Psoas muscle (tissue), 8 donors: ENCODE measurements around the gene SHPK. TPM values are rescaled to one million over a fixed set of nuclear protein-coding genes. Genes with fewer than 3 reads are reported as not detected.

Experiments
- ATAC-seq, 4 donors: fragments of 200-7000 bp; cut with Tn5 transposase; one replicate each; pipeline ENCODE4 v1.9.1; 2020; ENCODE audit warnings: moderate library complexity in 3 of 4, mild to moderate bottlenecking in 2 of 4
- DNase-seq, 2 donors: peaks; one replicate each; pipeline ENCODE4 v3.0.0-alpha.2; 2020
- H3K27ac ChIP-seq: fragments of 200-600 bp; one replicate; pipeline ENCODE4 v1.8.0; 2022
- H3K27me3 ChIP-seq, 3 donors: fragments of 200-600 bp in 1 of 3; one replicate each; pipeline versions ENCODE4 v1.6.1 to v1.8.0; 2013 to 2022; ENCODE audit warnings: low read length in 2 of 3, mild to moderate bottlenecking in 2 of 3, moderate library complexity in 1 of 3; ENCODE audit not compliant: insufficient read depth in 3 of 3
- H3K36me3 ChIP-seq, 2 donors: fragments of 200-600 bp in 1 of 2; one replicate each; pipeline versions ENCODE4 v1.6.1 to v1.8.0; 2013 to 2022; ENCODE audit warnings: low read depth in 1 of 2, mild to moderate bottlenecking in 1 of 2, moderate library complexity in 1 of 2; ENCODE audit not compliant: insufficient read depth in 1 of 2
- H3K4me1 ChIP-seq: fragments of 200-600 bp; one replicate; pipeline ENCODE4 v1.8.0; 2022
- H3K4me3 ChIP-seq: fragments of 200-600 bp; one replicate; pipeline ENCODE4 v1.8.0; 2022; ENCODE audit warnings: mild to moderate bottlenecking
- H3K9me3 ChIP-seq: fragments of 200-600 bp; one replicate; pipeline ENCODE4 v1.8.0; 2022
- WGBS, 3 donors: extraction: QIAGEN DNeasy Blood & Tissue Kit; methylation state at CpG; one replicate each; pipeline versions ENCODE4 v1.1.6 to v1.1.7; 2013; 5-methylcytosine and 5-hydroxymethylcytosine counted together
- intact Hi-C, 2 donors: fragments of 100-400 bp; cut with DNase I; formaldehyde crosslinking; loops; one replicate each; pipeline versions ENCODE4 v1.11.0 to v1.14.2; 2022
- polyA plus RNA-seq, 3 donors: library from polyadenylated mRNA; stranded (reverse); fragments of 200-250 nt; gene quantifications; one replicate each; pipeline ENCODE4 v1.2.3, GENCODE V29; 2013
- total RNA-seq, 4 donors: library from RNA; stranded (reverse); fragmentation: NEBNext Ultra II Directional in 2 of 4; extraction: Animal tissue kit (Norgen Biotek cat#: 25700) in 2 of 4; gene quantifications; one replicate each; pipeline versions ENCODE4 v1.2.1 to v1.2.4, GENCODE V29; 2021 to 2023
- TF ChIP-seq, protein P1 (sequence below): fragments of 200-600 bp; IDR thresholded peaks from one replicate; pipeline ENCODE4 v1.8.0; 2022; ENCODE audit warnings: antibody characterized with exemption
- donor health status: healthy with polysubstance abuse.
- donor health status: DM: no; HTN: no; CAD: no; lungs with moderate emphysema.
- donor health status: Bipolar disorder and iron deficiency.
- donor health status: healthy.
- donor health status: DM: yes; HTN: yes; CAD: no.
- donor health status: DM: no; HTN: no; CAD: no.
- donor health status: DM: no; HTN: no; CAD: no.
- donor health status: DM: yes; HTN: yes; CAD: no.

The SHPK gene
- total and polyA plus RNA-seq, 7 donors: 1.7 to 3.8 (median 2.2) TPM

DNA sequence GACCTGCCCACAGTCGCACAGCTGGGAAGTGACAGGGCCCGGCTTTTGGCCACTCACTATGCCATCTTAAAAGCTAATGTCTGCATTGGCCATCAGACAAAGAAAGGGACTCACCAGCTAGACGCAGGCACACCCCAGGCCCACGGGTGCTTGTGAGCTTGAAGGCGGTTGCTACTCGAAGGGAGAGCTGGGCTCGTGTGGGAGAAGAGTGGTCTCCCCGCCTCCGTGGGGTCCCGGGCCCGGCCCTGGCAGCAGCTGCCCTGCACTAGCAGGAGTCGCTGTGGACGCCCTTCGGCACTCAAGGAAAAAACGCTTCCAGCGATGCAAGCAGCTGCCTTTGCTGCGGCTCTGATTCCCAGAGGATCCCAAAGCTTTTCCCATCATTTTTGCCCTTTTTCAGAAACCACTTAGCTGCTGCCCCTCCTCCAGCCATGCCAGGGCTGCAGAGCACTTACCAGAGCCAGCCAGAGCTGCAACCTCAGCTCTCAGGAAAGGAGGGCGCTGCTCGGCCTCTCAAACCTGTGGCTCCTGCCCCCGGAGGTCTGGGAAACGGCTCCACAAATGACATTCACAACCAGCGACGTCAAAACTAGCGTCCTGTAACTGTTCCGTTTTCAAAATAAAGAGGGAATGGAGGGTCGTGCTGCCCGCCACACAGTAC lies 39.1 kb downstream of the SHPK start:
- no peaks in the 10 kb centered on the region for H3K27me3 ChIP-seq
- H3K4me1 ChIP-seq: no peaks in the 10 kb centered on the region
- ATAC-seq: no peak
- TF ChIP-seq, protein P1, sequence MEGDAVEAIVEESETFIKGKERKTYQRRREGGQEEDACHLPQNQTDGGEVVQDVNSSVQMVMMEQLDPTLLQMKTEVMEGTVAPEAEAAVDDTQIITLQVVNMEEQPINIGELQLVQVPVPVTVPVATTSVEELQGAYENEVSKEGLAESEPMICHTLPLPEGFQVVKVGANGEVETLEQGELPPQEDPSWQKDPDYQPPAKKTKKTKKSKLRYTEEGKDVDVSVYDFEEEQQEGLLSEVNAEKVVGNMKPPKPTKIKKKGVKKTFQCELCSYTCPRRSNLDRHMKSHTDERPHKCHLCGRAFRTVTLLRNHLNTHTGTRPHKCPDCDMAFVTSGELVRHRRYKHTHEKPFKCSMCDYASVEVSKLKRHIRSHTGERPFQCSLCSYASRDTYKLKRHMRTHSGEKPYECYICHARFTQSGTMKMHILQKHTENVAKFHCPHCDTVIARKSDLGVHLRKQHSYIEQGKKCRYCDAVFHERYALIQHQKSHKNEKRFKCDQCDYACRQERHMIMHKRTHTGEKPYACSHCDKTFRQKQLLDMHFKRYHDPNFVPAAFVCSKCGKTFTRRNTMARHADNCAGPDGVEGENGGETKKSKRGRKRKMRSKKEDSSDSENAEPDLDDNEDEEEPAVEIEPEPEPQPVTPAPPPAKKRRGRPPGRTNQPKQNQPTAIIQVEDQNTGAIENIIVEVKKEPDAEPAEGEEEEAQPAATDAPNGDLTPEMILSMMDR: no peak
- whole genome bisulfite sequencing, 3 donors: 64 to 72% (median 69%) methylated on average over 25 to 27 of the region's 27 CpGs
- no peak overlapping the region for H3K27ac ChIP-seq
- peak in 1 of 2 donors; percentile 42 for DNase-seq
- H3K9me3 ChIP-seq: no peaks in the 10 kb centered on the region
- intact Hi-C loops: no loop called here
- H3K4me3 ChIP-seq: peak overlapping the region; percentile 34
- H3K36me3 ChIP-seq: peaks cover 0 to 5% of the 10 kb centered on the region in 2 donors

DNA sequence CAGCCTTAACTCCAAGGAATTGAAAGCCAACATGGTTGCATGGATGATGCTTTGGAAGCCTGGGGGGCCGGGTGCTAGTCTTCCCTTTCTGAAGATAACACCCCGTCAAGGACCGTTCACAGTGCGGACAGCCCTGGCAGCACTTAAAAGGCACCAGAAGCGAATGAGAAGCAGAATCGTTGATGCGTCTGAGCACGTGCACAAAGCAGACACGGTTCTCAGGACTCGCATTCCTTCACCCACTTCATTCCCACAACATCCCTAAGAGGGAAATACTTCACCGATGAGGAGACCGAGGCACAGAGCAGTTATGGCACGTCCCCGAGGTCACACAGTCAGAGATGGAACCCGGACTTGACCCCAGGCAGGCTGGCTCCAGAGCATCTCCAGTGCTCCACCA lies 41.1 kb downstream of the SHPK start:
- peaks cover 0 to 25% of the 10 kb centered on the region in 2 donors for H3K36me3 ChIP-seq
- peak in 1 of 4 donors; percentile 6 for ATAC-seq

GRCh38 chr17:3594051-3594800 lies 41.8 kb downstream of the SHPK start:
- intact Hi-C loops: no loop called here
- ATAC-seq: peak; percentile 24 to 42 (median 28)
- H3K4me3 ChIP-seq: no peak overlapping the region
- no peak overlapping the region for H3K27ac ChIP-seq
- no peaks in the 10 kb centered on the region for H3K27me3 ChIP-seq
- peaks cover 0 to 32% of the 10 kb centered on the region in 2 donors for H3K36me3 ChIP-seq
- H3K9me3 ChIP-seq: no peaks in the 10 kb centered on the region
- WGBS, 3 donors: 49 to 62% (median 50%) methylated on average over 11 of the region's 11 CpGs
- H3K4me1 ChIP-seq: no peaks in the 10 kb centered on the region
- TF ChIP-seq, protein P1: no peak
- DNase-seq: no peak

More for the DNA sequence above, 41.1 kb downstream of the SHPK start:
- H3K27me3 ChIP-seq: no peaks in the 10 kb centered on the region
- no peak overlapping the region for H3K4me3 ChIP-seq
- H3K27ac ChIP-seq: no peak overlapping the region
- DNase-seq: no peak
- no peaks in the 10 kb centered on the region for H3K9me3 ChIP-seq
- intact Hi-C loops: no loop called here
- TF ChIP-seq, protein P1: no peak
- 62 to 69% (median 65%) methylated on average over 15 of the region's 15 CpGs for WGBS, 3 donors
- no peaks in the 10 kb centered on the region for H3K4me1 ChIP-seq

DNA sequence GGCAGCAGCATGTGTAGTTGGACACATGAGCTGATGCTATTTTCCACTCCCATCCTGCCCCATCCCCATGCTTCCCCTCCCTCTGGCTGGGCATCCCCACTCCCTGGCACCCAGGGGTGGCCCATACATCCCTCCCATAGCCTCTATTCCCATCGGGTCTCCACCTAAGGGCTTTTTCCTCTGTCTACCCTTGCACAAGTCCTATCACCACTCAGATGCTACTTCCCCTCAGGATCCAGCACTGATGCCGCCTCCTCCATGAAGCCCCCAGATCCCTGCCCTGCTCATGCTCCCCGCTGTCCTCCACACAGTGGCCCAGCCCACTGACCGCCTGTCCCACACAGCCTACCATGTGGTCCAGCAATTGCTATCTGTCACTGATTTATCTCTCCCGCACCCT lies 42.7 kb downstream of the SHPK start:
- Histone ChIP-seq H3K4me3 (no peak overlapping the region), H3K36me3 (peaks cover 0 to 39% of the 10 kb centered on the region in 2 donors), H3K4me1 (no peaks in the 10 kb centered on the region), H3K27me3 (no peaks in the 10 kb centered on the region), H3K9me3 (no peaks in the 10 kb centered on the region), H3K27ac (no peak overlapping the region)
- TF ChIP-seq, protein P1: no peak
- intact Hi-C loops: no loop called here
- 87 to 92% (median 91%) methylated on average over 5 of the region's 5 CpGs for WGBS, 3 donors
- no peak for ATAC-seq
- DNase-seq: peak in 1 of 2 donors; percentile 19
